Tibial artery (tissue), 4 donors: Measurements from ENCODE around the gene CT55.
"Not testable (repeated sequence)": the region's sequence is repeated elsewhere in the genome, so short reads cannot be mapped to it uniquely, and the experiment has no call there.

Experiments
- DNase-seq, 2 donors: peaks; one replicate each; pipeline ENCODE4 v3.0.0-alpha.2; 2019
- H3K27ac ChIP-seq, 2 donors: fragments of 200-600 bp; sonication (generic) in 1 of 2; 1 replicate in 1 of 2; 2 replicates in 1 of 2; pipeline ENCODE4 v1.5.1; 2018 to 2019; ENCODE audit warnings: mild to moderate bottlenecking in 1 of 2
- H3K27me3 ChIP-seq, 2 donors: fragments of 200-600 bp; sonication (generic) in 1 of 2; one replicate each; pipeline versions ENCODE4 v1.5.1 to v1.6.0; 2016 to 2019
- H3K36me3 ChIP-seq, 3 donors: fragments of 200-600 bp; sonication (generic) in 2 of 3; one replicate each; pipeline ENCODE4 v1.5.1; 2016 to 2019; ENCODE audit warnings: mild to moderate bottlenecking in 2 of 3
- H3K4me1 ChIP-seq, 4 donors: fragments of 200-600 bp; sonication (generic) in 2 of 4; 1 replicate in 3 of 4; 2 replicates in 1 of 4; pipeline ENCODE4 v1.5.1; 2016 to 2019
- H3K4me3 ChIP-seq, 2 donors: fragments of 200-600 bp; sonication (generic) in 1 of 2; 1 replicate in 1 of 2; 2 replicates in 1 of 2; pipeline ENCODE4 v1.5.1; 2018 to 2019; ENCODE audit warnings: mild to moderate bottlenecking in 2 of 2
- H3K9me3 ChIP-seq, 3 donors: fragments of 200-600 bp; sonication (generic) in 1 of 3; one replicate each; pipeline ENCODE4 v1.5.1; 2016 to 2019
- intact Hi-C: fragments of 100-400 bp; cut with DNase I; formaldehyde crosslinking; loops from one replicate; pipeline ENCODE4 v1.15.0; 2023; ENCODE audit warnings: low total_unique reads
- TF ChIP-seq, protein P1 (sequence below), 2 experiments: fragments of 200-600 bp in 1 of 2; fragments of 450-650 bp in 1 of 2; IDR thresholded peaks; one replicate each; pipeline ENCODE4 v1.5.1; 2017 to 2019; ENCODE audit warnings: antibody characterized with exemption in 2 of 2, mild to moderate bottlenecking in 1 of 2, moderate library complexity in 1 of 2

CT55 gene

DNA sequence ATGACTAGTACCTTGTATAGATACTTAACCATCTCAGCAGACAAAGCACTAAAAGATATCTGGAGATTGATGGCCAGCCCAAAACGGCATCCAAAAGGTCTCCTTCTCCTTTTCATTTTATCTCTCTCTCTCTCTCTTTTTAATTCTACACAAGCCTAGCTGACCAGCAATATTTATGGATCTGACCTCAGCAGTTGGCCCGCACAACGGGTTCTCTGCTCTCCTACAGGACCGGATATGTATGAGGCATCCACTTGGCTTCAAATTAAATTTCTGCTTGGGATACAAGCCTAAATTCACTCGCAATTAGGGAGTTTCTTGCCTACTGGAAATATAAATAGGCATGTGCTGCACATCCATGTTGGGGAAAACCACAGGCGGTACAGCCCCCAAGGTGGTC is 22.5 kb upstream of the CT55 start:
- Histone ChIP-seq H3K27ac (no peak overlapping the region), H3K4me3 (no peak overlapping the region), H3K9me3 (no peaks in the 10 kb centered on the region), H3K36me3 (no peaks in the 10 kb centered on the region), H3K27me3 (no peaks in the 10 kb centered on the region), H3K4me1 (no peaks in the 10 kb centered on the region)
- DNase-seq: no peak
- TF ChIP-seq, protein P1, sequence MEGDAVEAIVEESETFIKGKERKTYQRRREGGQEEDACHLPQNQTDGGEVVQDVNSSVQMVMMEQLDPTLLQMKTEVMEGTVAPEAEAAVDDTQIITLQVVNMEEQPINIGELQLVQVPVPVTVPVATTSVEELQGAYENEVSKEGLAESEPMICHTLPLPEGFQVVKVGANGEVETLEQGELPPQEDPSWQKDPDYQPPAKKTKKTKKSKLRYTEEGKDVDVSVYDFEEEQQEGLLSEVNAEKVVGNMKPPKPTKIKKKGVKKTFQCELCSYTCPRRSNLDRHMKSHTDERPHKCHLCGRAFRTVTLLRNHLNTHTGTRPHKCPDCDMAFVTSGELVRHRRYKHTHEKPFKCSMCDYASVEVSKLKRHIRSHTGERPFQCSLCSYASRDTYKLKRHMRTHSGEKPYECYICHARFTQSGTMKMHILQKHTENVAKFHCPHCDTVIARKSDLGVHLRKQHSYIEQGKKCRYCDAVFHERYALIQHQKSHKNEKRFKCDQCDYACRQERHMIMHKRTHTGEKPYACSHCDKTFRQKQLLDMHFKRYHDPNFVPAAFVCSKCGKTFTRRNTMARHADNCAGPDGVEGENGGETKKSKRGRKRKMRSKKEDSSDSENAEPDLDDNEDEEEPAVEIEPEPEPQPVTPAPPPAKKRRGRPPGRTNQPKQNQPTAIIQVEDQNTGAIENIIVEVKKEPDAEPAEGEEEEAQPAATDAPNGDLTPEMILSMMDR (IDR thresholded peaks at IDR 0.05): no peak
- intact Hi-C loops: no loop called here

DNA sequence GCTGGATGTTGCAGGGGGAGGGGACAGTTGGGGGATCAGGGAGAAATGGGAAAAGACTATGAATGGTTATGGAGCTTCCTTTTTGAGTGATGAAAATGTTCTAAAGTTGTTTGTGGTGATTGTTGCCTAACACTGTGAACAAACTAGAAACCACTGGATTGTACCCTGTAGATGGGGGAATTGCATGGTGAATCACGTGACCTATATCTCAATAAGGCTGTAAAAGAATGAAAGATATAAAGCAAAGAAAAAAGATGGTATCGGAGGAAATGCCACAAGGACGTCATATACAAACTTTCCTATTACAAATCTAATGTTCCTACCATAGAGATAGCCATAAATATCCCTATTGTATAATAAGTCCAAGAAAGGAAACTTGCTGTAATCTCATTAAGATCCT is 20.6 kb upstream of the CT55 start:
- no peaks in the 10 kb centered on the region for H3K36me3 ChIP-seq
- H3K27me3 ChIP-seq: no peaks in the 10 kb centered on the region
- H3K4me3 ChIP-seq: no peak overlapping the region
- intact Hi-C loops: no loop called here
- no peaks in the 10 kb centered on the region for H3K9me3 ChIP-seq
- DNase-seq: no peak
- H3K27ac ChIP-seq: no peak overlapping the region
- H3K4me1 ChIP-seq: no peaks in the 10 kb centered on the region
- TF ChIP-seq, protein P1 (IDR thresholded peaks at IDR 0.05): no peak

DNA sequence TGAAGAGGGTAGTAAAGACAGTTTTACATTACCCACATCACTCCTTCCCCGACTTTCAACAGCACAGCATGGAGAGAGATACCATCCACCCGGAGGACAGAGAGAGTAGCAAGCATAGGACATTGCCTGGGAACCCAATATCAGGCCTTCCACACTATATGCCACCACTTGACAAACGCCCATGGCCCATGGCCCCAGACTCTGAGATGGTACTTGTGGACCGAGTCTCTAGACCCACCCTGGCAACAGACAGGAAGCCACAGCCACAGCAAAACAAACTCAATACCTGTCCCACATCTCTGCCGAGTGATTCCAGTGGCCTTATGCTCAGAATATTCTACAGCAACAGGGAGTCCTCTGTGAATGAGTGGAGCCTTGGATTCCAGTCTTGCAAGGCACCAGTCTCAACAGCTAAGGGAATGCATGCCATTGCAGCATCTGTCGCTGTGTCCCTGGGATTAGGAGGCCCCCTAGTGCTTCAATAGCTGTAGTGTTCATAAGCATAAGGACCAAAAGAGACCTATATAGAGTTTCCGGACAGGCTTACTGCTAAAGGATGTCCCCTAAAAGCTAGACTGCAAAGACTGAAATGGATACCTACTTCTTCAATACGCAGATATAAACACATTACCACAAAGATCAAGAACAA is 14.7 kb upstream of the CT55 start:
- Histone ChIP-seq H3K36me3 (no peaks in the 10 kb centered on the region), H3K27me3 (no peaks in the 10 kb centered on the region), H3K4me3 (no peak overlapping the region), H3K9me3 (no peaks in the 10 kb centered on the region), H3K4me1 (no peaks in the 10 kb centered on the region), H3K27ac (no peak overlapping the region)
- intact Hi-C loops: no loop called here
- DNase-seq: peak in 1 of 2 donors; percentile 22
- TF ChIP-seq, protein P1 (IDR thresholded peaks at IDR 0.05): peak; percentile 25 to 30

DNA sequence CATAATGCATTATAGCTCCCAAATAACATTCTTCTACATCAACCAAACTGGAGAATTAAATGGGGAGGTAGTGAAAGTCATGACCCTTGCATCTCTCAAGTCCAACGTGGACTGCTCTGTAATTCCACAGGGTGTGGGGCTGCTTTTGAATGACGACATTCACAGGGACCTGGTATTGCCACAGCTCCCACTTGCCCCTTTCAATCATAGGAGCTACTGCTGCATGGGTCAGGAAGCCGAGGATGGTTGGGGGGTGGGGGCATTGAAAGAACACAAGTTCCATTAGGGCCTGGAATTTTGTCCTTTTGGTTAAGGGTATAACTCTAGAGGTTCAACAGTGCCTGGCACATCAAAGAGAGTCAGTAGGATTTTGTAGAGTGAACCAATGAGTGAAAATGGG is 7.4 kb upstream of the CT55 start:
- TF ChIP-seq, protein P1 (IDR thresholded peaks at IDR 0.05): no peak
- no peaks in the 10 kb centered on the region for H3K4me1 ChIP-seq
- no peak overlapping the region for H3K4me3 ChIP-seq
- H3K9me3 ChIP-seq: no peaks in the 10 kb centered on the region
- no peaks in the 10 kb centered on the region for H3K36me3 ChIP-seq
- H3K27me3 ChIP-seq: no peaks in the 10 kb centered on the region
- H3K27ac ChIP-seq: no peak overlapping the region
- no peak for DNase-seq
- intact Hi-C loops: no loop called here

DNA sequence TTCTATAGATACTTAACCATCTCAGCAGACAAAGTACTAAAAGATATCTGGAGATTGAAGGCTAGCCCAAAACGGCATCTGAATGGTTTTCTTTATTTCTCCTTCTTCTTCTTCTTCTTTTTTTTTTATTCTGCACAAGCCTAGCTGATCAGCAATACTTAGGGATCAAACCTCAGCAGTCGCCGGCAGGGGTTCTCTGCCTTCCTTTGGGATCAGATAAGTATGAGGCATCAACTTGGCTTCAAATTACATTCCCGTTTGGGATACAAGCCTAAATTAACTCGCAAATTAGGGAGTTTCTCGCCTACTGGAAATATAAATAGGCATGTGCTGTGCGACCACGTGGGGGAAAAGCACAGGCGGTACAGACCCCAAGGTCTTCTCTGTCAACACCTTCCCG is 730 bp downstream of the CT55 start:
- Histone ChIP-seq H3K36me3 (no peaks in the 10 kb centered on the region), H3K4me1 (no peaks in the 10 kb centered on the region), H3K27me3 (no peaks in the 10 kb centered on the region), H3K9me3 (no peaks in the 10 kb centered on the region), H3K4me3 (no peak overlapping the region), H3K27ac (no peak overlapping the region)
- intact Hi-C loops: no loop called here
- TF ChIP-seq, protein P1 (IDR thresholded peaks at IDR 0.05): no peak
- no peak for DNase-seq

DNA sequence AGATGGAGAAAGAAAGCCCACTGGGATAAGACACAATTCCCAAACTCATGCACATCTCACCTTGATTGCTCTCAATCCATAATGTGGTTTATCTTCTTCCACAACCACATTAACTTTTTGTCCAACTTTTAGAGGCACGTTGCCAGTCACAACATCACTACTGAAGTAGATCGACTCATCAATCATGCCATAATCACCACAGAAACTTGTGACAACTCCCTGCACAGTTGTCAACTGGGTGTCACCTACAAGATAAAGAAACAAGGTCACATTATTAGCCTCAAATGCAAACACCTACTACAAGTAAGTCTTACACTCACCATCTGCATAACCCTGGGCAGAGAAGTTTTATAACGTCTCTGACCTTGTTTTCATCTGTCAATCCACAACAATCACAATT is 1.7 kb downstream of the CT55 start:
- intact Hi-C loops, H3K36me3 ChIP-seq, DNase-seq, H3K27me3 ChIP-seq, H3K27ac ChIP-seq, H3K9me3 ChIP-seq, H3K4me1 ChIP-seq, H3K4me3 ChIP-seq: not testable (repeated sequence)
